Measurements from ENCODE around the gene ZBTB2. TPM values are rescaled to one million over a fixed set of nuclear protein-coding genes. Genes with fewer than 3 reads are reported as not detected.

ZBTB2 gene
- total RNA-seq, 4 donors from 2014 or later = 10.9 to 12.3 (median 11.3) TPM

GRCh38 chr6:151436300-151436699 is 44.9 kb upstream of the ZBTB2 start:
- no peak overlapping the region for H3K4me3 ChIP-seq (ENCODE audit: low read depth, poor library complexity, severe bottlenecking)
- WGBS, 2 donors = 28 to 35% methylated on average over 3 of the region's 3 CpGs
- intact Hi-C loops (cut with DNase I; ENCODE audit: low total_unique reads) = no loop called here
- TF ChIP-seq POLR2A (IDR thresholded peaks at IDR 0.05) = no peak
- TF ChIP-seq, protein P1, sequence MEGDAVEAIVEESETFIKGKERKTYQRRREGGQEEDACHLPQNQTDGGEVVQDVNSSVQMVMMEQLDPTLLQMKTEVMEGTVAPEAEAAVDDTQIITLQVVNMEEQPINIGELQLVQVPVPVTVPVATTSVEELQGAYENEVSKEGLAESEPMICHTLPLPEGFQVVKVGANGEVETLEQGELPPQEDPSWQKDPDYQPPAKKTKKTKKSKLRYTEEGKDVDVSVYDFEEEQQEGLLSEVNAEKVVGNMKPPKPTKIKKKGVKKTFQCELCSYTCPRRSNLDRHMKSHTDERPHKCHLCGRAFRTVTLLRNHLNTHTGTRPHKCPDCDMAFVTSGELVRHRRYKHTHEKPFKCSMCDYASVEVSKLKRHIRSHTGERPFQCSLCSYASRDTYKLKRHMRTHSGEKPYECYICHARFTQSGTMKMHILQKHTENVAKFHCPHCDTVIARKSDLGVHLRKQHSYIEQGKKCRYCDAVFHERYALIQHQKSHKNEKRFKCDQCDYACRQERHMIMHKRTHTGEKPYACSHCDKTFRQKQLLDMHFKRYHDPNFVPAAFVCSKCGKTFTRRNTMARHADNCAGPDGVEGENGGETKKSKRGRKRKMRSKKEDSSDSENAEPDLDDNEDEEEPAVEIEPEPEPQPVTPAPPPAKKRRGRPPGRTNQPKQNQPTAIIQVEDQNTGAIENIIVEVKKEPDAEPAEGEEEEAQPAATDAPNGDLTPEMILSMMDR (IDR thresholded peaks at IDR 0.05) = no peak
- no peak for DNase-seq (ENCODE audit: low spot score in 2 of 2)

DNA sequence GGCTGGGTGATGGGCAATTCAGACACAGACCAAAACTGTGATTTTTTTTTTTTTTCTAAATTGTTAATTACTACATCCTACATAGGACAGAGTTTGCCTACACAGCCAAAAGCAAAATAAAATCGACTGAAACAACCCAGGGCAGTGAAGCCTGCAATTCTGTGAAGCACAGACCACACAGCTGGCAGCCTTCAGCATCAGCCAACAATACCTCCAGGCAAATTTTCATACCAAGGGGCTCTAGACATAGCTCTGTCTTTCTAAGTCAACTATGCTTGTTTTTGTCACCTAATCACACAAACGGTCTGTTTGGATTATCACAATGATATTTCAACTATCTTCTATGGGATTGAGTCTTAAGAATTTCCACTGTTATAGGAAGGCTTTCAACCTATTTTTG is 43.0 kb upstream of the ZBTB2 start:
- TF ChIP-seq, protein P1 (IDR thresholded peaks at IDR 0.05) = no peak
- no peak for TF ChIP-seq POLR2A (IDR thresholded peaks at IDR 0.05)
- WGBS, 2 donors = 41 to 45% methylated on average over 2 of the region's 2 CpGs
- intact Hi-C loops (cut with DNase I; ENCODE audit: low total_unique reads) = no loop called here
- DNase-seq (ENCODE audit: low spot score in 2 of 2) = no peak
- no peak overlapping the region for H3K4me3 ChIP-seq (ENCODE audit: low read depth, poor library complexity, severe bottlenecking)

GRCh38 chr6:151432651-151433050 is 41.3 kb upstream of the ZBTB2 start:
- no peak for TF ChIP-seq POLR2A (IDR thresholded peaks at IDR 0.05)
- TF ChIP-seq, protein P1 (IDR thresholded peaks at IDR 0.05) = no peak
- intact Hi-C loops (cut with DNase I; ENCODE audit: low total_unique reads) = no loop called here
- DNase-seq (ENCODE audit: low spot score in 2 of 2) = no peak
- WGBS, 2 donors = 78 to 83% methylated on average over 4 of the region's 4 CpGs
- no peak overlapping the region for H3K4me3 ChIP-seq (ENCODE audit: low read depth, poor library complexity, severe bottlenecking)

GRCh38 chr6:151431337-151431736 is 40.0 kb upstream of the ZBTB2 start:
- WGBS, 2 donors = 93% methylated on average over 3 of the region's 3 CpGs
- no peak overlapping the region for H3K4me3 ChIP-seq (ENCODE audit: low read depth, poor library complexity, severe bottlenecking)
- no peak for DNase-seq (ENCODE audit: low spot score in 2 of 2)
- no peak for TF ChIP-seq POLR2A (IDR thresholded peaks at IDR 0.05)
- intact Hi-C loops (cut with DNase I; ENCODE audit: low total_unique reads) = no loop called here

- no peak for TF ChIP-seq POLR2A (IDR thresholded peaks at IDR 0.05)
- TF ChIP-seq, protein P1 (IDR thresholded peaks at IDR 0.05) = no peak
- 92 to 97% methylated on average over 3 of the region's 3 CpGs for WGBS, 2 donors
- DNase-seq (ENCODE audit: low spot score in 2 of 2) = no peak
- H3K4me3 ChIP-seq (ENCODE audit: low read depth, poor library complexity, severe bottlenecking) = no peak overlapping the region
- intact Hi-C loops (cut with DNase I; ENCODE audit: low total_unique reads) = no loop called here
Measured at GRCh38 chr6:151430886-151431285, 39.5 kb upstream of the ZBTB2 start.

DNA sequence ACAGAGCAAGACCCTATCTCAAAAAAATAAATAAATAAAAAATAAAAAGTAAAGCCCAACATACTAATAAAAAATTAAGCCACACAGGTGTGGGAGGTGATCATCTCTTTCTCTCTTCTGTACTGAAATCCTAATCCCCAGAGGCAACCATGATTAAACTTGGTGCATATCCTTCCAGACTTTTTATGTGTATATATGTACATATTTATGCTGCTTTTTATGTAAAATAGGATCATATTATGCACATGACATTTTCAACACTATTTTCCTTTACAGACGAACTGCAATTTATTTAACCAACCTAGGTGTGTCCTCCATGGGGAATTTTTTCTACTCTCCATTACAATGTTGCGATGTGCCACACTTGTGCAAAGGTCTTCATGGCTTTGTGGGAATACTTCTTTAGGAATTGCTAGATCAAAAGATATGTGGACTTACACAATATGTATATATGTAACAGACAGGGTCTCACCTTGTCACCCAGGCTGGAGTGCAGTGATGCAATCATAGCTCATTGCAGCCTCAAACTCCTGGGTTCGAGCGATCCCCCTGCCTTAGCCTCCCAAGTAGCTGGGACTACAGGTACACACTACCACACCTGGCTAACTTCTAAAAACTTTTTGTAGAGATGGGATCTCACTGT is 36.9 kb upstream of the ZBTB2 start:
- 95 to 98% methylated on average over 4 of the region's 4 CpGs for WGBS, 2 donors
- intact Hi-C loops (cut with DNase I; ENCODE audit: low total_unique reads) = no loop called here
- TF ChIP-seq, protein P1 (IDR thresholded peaks at IDR 0.05) = no peak
- TF ChIP-seq POLR2A (IDR thresholded peaks at IDR 0.05) = no peak

More for the DNA sequence above, 36.9 kb upstream of the ZBTB2 start:
- DNase-seq (ENCODE audit: low spot score in 2 of 2) = no peak
- H3K4me3 ChIP-seq (ENCODE audit: low read depth, poor library complexity, severe bottlenecking) = no peak overlapping the region
